GM13976 (cell line): Measurements from ENCODE around the gene MBP.

Experiments used
- DNase-seq: peaks from one replicate; pipeline ENCODE4 v3.0.0; 2012; ENCODE audit warnings: low spot score
- CTCF ChIP-seq: IDR thresholded peaks from 2 replicates; pipeline ENCODE4 v1.5.1; 2012; ENCODE audit warnings: borderline replicate concordance, mild to moderate bottlenecking; ENCODE audit not compliant: insufficient read depth; ENCODE audit errors: extremely low read depth, missing control alignments, control extremely low read depth
- in situ Hi-C: fragments of 300-500 bp; cut with MboI; formaldehyde crosslinking; loops from one replicate; pipeline ENCODE4 v1.12.0; 2022; ENCODE audit warnings: low sequenced_read_pairs, mixed read lengths, inconsistent platforms; ENCODE audit not compliant: unreplicated experiment

The MBP gene

GRCh38 chr18:77151772-77152520 is 19.4 kb upstream of the MBP start:
- in situ Hi-C loops: no loop called here
- no peak for TF ChIP-seq CTCF
- DNase-seq: no peak

- in situ Hi-C loops: no loop called here
- no peak for DNase-seq
- TF ChIP-seq CTCF: no peak
Measured at GRCh38 chr18:77151033-77151771, 18.6 kb upstream of the MBP start.

GRCh38 chr18:77150588-77150987 is 18.0 kb upstream of the MBP start:
- DNase-seq: no peak
- in situ Hi-C loops: no loop called here
- no peak for TF ChIP-seq CTCF

- no peak for DNase-seq
- TF ChIP-seq CTCF: no peak
- in situ Hi-C loops: no loop called here
Measured at GRCh38 chr18:77148289-77148688, 15.7 kb upstream of the MBP start.

- DNase-seq: no peak
- in situ Hi-C loops: no loop called here
- no peak for TF ChIP-seq CTCF
Measured at GRCh38 chr18:77147418-77147852, 14.9 kb upstream of the MBP start.

GRCh38 chr18:77146249-77147080 is 13.9 kb upstream of the MBP start:
- TF ChIP-seq CTCF: no peak
- in situ Hi-C loops: no loop called here
- no peak for DNase-seq
